Measurements from ENCODE around the gene INPP4B.

Gene INPP4B

DNA sequence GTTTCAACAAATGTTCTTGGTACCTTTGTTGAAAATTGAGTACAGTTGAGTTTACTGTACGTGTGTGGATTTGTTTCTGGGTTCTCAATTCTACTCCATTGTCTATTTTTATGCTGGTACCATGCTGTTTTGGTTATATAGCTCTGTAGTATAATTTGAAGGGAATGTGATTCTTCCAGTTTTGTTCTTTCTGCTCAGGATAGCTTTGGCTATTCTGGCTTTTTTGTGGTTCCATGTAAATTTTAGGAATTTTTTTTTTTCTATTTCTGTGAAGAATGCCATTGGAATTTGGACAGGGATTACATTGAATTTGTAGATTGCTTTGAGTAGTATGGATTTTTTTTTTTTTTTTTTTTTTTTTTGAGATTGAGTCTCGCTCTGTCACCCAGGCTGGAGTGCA is 836.4 kb downstream of the INPP4B start:
- TF ChIP-seq CTCF (conservative IDR thresholded peaks at IDR 0.05), result no peak

GRCh38 chr4:142005519-142005918 is 840.6 kb downstream of the INPP4B start:
- no peak for TF ChIP-seq CTCF (conservative IDR thresholded peaks at IDR 0.05)
- no peak overlapping the region for H3K27ac ChIP-seq

More for the DNA sequence above, 836.4 kb downstream of the INPP4B start:
- H3K27ac ChIP-seq, result no peak overlapping the region

GRCh38 chr4:141999446-142000143 is 846.5 kb downstream of the INPP4B start:
- TF ChIP-seq CTCF (conservative IDR thresholded peaks at IDR 0.05), result no peak
- no peak overlapping the region for H3K27ac ChIP-seq

DNA sequence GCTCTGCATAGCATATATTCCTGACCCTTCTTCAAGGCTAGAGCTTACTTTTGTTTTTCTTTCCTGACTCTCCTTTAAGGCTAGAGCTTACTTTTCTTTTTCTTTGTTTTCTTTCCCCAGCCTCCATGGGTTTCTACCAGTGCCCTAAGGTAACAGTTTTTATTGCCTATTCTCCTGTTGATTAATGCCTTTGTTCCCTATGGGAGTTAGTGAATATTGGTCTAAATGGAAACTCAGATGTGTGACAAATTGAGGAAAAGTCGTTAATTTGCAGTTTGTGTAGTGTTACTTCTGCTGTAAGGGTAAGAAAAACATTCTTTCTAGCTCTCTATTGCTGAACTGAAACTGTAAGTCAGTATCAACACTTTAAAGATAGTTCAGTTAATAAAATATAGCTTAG is 851.0 kb downstream of the INPP4B start:
- no peak for TF ChIP-seq CTCF (conservative IDR thresholded peaks at IDR 0.05)
- no peak overlapping the region for H3K27ac ChIP-seq

DNA sequence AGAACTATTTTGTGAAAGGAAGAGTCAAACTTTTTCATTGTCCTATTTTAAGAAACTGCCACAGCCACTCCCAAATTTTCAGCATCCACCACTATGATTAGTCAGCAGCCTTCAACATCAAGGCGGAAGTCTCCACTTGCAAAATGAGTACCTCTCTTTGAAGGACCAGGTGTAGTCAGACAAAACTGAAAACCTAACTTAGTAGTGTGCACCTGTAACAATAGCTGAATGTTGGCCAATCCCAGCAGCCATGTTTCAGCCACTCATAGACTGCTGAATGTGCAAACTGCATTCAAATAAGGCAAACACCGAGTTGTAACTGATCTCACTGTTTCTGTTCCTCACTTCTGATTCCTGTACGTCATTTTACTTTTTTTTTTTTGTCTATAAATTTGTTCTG is 868.7 kb downstream of the INPP4B start:
- no peak for TF ChIP-seq CTCF (conservative IDR thresholded peaks at IDR 0.05)
- H3K27ac ChIP-seq, result no peak overlapping the region
